GM18519 (cell line): ENCODE measurements around the gene EMX2.

Source experiments
- ATAC-seq: cut with Tn5 transposase; IDR thresholded peaks from one replicate; pipeline ENCODE4 v1.9.1; 2021; ENCODE audit warnings: mild to moderate bottlenecking, moderate library complexity; ENCODE audit not compliant: unreplicated experiment, low FRiP score

The EMX2 gene

DNA sequence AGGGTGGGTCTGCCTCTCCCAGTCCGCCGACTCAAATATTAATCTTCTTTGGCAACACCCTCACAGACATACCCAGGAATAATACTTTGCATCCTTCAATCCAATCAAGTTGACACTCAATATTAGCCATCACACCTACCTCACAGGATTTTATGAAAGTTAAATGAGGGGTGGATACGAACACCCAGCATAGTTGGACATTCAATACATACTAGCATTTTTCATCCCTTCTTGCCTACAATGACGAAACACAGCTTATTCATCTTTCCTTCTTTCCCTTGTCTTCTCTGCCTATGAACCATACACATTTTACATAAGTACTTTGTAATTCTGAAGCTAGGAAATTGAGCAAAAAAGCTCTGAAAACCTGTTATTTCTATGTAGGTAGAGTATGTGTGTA is 48.5 kb downstream of the EMX2 start:
- ATAC-seq: no peak

DNA sequence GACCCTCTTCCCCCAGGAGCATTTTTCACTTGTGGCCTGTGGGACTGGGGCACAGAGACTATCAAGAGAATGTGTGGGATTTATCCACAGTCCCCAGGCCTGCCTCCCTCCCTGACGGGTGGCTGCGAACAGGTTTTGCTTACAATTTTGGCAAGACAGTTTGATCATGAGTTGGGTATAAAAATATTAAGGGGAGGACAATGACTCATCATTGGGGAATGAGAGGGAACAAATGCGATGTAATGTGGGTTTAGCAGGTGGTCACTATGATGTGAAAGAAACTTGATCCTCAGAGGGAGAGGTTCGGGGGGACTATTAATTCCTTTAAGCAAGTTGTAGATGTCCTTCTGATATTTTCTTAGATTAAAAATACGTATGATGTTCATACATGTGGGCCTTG is 52.2 kb downstream of the EMX2 start:
- no peak for ATAC-seq

DNA sequence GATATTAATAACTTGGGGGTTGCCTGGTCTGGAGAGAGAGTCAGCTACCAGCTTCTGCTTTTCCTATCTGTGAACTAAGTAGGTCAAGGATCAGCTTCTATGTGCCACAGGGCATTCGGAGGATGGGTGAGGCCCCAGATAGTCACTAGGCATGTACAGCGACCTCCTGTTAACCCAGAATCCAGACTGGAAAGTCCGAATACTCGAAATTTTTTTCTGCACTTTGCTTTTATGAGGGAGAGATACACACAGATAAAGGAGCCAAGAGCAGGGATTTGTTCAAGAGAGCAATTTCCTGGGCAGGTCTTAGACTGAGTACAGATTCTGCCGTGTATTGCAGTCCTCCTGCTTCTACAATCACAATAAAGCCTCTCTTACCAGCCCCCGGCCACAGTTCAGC is 54.2 kb downstream of the EMX2 start:
- no peak for ATAC-seq

DNA sequence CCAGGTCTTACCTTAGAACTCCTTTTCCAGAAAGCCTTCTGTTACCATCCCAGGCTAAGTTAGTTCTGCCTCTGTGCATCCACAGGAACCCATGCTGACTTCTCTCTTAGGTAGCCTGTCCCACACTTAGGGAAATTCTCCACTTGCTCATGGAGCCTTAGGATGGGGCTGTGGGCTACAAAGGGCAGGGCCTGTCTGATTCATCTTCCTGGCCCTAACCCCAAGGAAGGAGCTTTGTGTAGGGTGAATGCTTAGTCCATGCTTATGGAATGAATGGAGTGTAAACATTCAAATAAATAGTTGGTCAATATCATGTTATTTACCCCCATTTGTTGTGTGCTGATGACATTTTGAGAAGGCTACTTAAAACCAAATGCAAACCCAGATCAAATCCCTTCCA is 54.7 kb downstream of the EMX2 start:
- ATAC-seq: no peak
